Measurements from ENCODE around the gene WDR45B. TPM values are rescaled to one million over a fixed set of nuclear protein-coding genes. Genes with fewer than 3 reads are reported as not detected.
A peak's percentile ranks its signal among the peaks of the same experiment; 100 is the strongest.
"Not testable (repeated sequence)": the region's sequence is repeated elsewhere in the genome, so short reads cannot be mapped to it uniquely, and the experiment has no call there.

WDR45B gene
- total RNA-seq, 1 donor from 2014 or later = 63.1 TPM

DNA sequence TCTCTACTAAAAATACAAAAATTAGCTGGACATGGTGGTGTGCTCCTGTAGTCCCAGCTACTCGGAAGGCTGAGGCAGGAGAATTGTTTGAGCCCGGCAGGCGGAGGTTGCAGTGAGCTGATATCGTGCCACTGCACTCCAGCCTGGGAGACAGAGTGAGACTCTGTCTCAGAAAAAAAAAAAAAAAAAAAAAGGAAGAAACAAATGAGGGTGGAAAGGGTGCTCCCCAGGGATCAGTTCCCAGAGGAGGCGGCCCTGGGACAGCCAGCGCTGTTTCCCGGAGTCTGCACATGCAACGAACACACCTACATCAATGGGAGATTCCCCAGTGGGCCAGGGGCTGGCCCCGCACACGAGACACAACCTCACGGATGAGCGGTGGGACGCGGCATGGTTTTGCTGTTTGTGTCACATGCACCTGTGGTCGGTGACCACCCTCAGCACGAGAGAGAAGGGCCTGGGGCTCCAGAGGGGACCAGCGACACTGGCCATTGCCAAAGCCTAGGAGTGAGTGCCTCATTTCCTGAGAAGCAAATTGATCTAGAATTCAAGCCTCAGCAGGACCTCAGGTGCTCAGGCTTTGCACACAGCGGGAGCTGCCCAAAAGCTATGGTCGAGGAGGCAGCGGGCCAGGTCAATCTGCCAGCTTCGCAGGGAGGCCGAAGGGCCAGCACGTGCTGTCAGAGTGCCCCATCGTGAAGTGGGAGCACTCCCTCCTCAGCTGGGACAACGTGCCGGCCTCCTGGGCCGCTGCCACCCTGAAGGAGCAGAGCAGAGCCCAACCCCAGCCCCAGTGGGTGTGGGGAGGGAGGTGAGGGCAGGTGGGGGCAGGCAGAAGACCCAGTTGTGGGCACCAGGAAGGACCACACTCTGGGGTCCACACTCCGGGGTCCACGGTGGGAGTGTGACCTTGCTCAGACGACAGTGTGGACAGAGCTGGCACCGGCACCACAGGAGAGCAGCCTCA lies 13.8 kb upstream of the WDR45B start:
- Mint-ChIP-seq H3K36me3 (ENCODE audit: low read depth) (no peaks in the 10 kb centered on the region), H3K27me3 (ENCODE audit: low read depth) (no peaks in the 10 kb centered on the region), H3K9me3 (no peaks in the 10 kb centered on the region)

DNA sequence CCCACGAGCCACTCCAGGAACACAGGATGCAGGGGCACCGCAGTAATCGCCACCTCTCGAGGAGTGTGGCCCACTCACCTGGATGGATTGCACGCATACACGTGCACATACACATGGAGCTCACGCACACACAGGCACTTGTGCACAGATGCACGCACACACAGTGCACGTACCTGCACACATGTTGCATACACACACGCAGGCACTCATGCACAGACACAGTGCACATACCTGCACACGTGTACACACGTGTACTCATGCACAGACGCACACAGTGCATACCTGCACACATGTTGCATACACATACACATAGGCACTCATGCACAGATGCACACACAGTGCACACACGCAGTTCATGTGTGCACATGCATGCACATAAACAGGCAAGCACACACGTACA lies 11.6 kb upstream of the WDR45B start:
- Mint-ChIP-seq H3K4me3 (ENCODE audit: low read depth) (no peak overlapping the region), H3K36me3 (ENCODE audit: low read depth) (no peaks in the 10 kb centered on the region), H3K4me1 (ENCODE audit: low read depth) (no peaks in the 10 kb centered on the region), H3K27me3 (ENCODE audit: low read depth) (no peaks in the 10 kb centered on the region), H3K9me3 (no peaks in the 10 kb centered on the region), H3K27ac (no peak overlapping the region)
- no peak for DNase-seq (ENCODE audit: low spot score)
- intact Hi-C loops (cut with micrococcal nuclease) = no loop called here

More for the DNA sequence above, 13.8 kb upstream of the WDR45B start:
- Mint-ChIP-seq H3K27ac (no peak overlapping the region), H3K4me3 (ENCODE audit: low read depth) (no peak overlapping the region), H3K4me1 (ENCODE audit: low read depth) (no peaks in the 10 kb centered on the region)
- DNase-seq (ENCODE audit: low spot score) = no peak
- intact Hi-C loops (cut with micrococcal nuclease) = no loop called here

DNA sequence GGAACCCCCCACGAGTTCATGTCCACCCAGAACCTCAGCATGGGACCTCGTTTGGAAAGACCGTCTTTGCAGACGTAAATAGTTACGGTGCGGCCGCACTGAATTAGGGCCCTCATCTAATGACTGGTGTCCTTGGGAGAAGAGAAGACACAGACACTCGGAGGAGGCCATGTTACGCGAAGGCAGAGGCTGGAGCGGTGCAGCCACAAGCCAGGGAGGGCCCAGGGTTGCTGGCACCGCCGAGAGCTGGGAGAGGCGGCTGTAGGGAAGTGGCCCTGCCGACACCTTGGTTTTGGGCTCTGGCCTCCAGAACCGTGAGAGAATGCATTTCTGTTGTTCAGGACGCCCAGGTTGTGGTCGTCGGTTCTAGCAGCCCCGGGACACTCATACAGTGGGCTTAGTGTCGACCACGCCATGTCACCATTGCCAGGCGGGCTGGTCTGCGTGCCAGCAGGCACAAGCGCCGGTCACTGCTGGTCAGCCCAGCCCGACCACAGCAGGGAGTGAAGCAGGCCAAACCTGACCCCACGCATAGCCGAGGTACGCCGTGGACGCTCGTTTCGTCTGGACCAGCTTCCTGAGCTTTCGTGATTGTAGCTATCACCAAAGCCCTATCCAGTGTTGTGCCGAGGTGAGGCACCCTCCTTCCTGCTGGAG lies 10.7 kb upstream of the WDR45B start:
- no peak overlapping the region for H3K4me3 Mint-ChIP-seq (ENCODE audit: low read depth)
- no peaks in the 10 kb centered on the region for H3K9me3 Mint-ChIP-seq
- intact Hi-C loops (cut with micrococcal nuclease) = no loop called here
- DNase-seq (ENCODE audit: low spot score) = no peak
- no peak overlapping the region for H3K27ac Mint-ChIP-seq
- H3K27me3 Mint-ChIP-seq (ENCODE audit: low read depth) = no peaks in the 10 kb centered on the region
- H3K4me1 Mint-ChIP-seq (ENCODE audit: low read depth) = no peaks in the 10 kb centered on the region
- no peaks in the 10 kb centered on the region for H3K36me3 Mint-ChIP-seq (ENCODE audit: low read depth)

DNA sequence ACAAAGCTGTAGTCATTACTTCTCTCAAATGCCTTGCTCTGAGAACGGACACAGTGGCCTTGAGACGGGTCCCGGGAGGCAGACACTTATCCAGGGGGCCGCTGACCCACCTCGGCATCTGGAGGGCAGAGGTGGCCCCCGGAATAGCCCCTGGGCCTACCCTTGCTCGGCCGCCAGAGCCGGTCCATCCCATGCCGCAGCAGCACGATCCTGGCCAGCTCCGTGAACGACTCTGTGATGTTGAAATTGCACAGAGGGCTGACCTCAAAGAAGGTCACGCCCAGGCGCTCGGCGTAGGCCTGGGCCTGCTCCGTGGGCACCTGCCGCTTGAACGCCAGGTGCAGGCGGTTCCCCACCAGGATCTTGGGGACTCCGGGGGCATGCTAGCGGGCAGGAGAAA lies 10.1 kb upstream of the WDR45B start:
- H3K4me1 Mint-ChIP-seq (ENCODE audit: low read depth) = no peaks in the 10 kb centered on the region
- H3K27ac Mint-ChIP-seq = no peak overlapping the region
- intact Hi-C loops (cut with micrococcal nuclease) = no loop called here
- no peaks in the 10 kb centered on the region for H3K27me3 Mint-ChIP-seq (ENCODE audit: low read depth)
- H3K4me3 Mint-ChIP-seq (ENCODE audit: low read depth) = no peak overlapping the region
- H3K36me3 Mint-ChIP-seq (ENCODE audit: low read depth) = no peaks in the 10 kb centered on the region
- no peaks in the 10 kb centered on the region for H3K9me3 Mint-ChIP-seq
- DNase-seq (ENCODE audit: low spot score) = no peak

DNA sequence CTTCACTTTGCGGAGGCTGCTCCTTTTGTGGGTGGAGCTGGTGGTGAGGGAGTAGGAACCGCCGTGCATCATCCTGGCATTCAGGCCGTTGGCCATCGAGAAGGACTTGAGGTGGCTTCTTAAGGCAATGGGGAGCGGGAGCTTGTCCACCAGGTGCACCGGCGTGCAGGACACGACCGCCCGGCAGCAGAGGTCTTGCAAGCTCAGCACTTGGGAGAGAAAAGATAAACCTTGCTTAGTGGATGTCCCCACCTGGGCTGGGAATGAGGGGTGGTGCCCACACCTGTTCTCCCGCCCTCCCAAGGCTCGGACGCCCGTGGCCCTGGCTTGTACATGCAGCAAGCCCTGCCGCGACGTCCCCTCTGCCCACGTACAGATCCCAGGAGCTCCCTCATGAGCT lies 9.7 kb upstream of the WDR45B start:
- DNase-seq (ENCODE audit: low spot score) = no peak
- Mint-ChIP-seq H3K4me3 (ENCODE audit: low read depth) (no peak overlapping the region), H3K36me3 (ENCODE audit: low read depth) (no peaks in the 10 kb centered on the region), H3K4me1 (ENCODE audit: low read depth) (no peaks in the 10 kb centered on the region), H3K9me3 (no peaks in the 10 kb centered on the region), H3K27ac (no peak overlapping the region), H3K27me3 (ENCODE audit: low read depth) (no peaks in the 10 kb centered on the region)
- intact Hi-C loops (cut with micrococcal nuclease) = no loop called here

DNA sequence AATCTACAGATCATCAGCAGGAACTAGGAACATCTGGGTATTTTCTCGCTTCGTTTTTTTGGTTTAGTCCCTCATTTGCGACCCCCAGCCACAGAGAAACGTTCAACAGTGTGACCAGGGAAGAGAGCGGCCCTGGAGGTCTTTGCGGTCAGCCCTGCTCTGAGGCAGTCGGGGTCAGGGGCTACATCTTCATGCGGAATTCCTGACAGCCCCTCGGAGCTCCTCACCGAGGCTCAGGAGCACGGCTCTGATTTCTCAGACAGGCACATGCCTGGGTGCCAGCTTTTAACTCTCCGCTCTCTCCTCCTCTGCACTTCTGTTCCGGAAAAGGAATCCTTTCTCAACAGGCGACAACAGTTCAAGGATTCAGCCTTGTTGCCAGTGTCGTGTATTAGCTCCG lies 8.0 kb upstream of the WDR45B start:
- Mint-ChIP-seq H3K27me3 (ENCODE audit: low read depth) (no peaks in the 10 kb centered on the region), H3K36me3 (ENCODE audit: low read depth) (no peaks in the 10 kb centered on the region), H3K4me3 (ENCODE audit: low read depth) (no peak overlapping the region), H3K4me1 (ENCODE audit: low read depth) (no peaks in the 10 kb centered on the region), H3K9me3 (no peaks in the 10 kb centered on the region), H3K27ac (no peak overlapping the region)
- DNase-seq (ENCODE audit: low spot score) = no peak
- intact Hi-C loops (cut with micrococcal nuclease) = no loop called here

DNA sequence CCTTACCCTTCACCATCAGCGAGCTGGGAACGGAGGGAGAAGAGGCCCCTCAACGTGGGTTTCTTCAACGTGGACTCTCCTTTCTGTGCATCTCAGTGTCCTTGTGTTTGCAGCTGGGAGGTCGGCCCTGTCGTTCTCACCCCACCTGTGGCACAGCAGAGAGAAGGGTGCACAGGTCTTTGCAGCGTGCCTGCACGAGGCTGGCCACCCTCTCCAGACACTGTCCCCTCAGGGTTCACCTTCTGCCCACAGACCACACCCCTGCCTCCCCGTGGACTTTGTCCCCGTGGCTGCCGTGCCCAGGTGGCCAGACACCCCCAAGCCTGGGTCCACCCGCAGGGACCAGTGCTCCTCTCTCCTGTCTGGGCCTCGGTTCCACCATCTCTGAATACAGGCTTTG lies 7.3 kb upstream of the WDR45B start:
- H3K36me3 Mint-ChIP-seq (ENCODE audit: low read depth) = no peaks in the 10 kb centered on the region

DNA sequence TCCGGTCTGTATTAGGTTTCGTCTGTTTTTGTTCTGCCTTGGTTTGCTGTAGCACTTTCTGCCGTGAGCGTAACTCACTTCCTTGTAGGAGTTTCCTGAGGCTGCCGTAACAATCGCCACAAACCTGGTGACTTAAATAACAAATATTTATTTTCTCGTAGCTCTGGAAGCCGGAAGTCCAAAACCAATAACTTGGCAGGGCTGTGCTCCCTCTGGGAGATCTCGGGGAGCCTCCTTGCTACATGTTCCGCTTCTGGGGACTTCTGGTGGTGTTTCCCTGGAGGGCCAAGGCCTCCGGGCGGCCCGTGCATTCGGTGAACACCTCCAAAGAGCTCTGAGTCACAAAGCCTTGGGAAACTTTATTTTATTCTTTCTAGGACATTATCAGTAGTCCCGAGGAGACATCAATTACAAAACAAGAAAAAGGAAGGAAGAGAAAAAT lies 6.8 kb upstream of the WDR45B start:
- no peaks in the 10 kb centered on the region for H3K27me3 Mint-ChIP-seq (ENCODE audit: low read depth)
- no peak overlapping the region for H3K4me3 Mint-ChIP-seq (ENCODE audit: low read depth)
- no peaks in the 10 kb centered on the region for H3K9me3 Mint-ChIP-seq
- no peak overlapping the region for H3K27ac Mint-ChIP-seq
- H3K36me3 Mint-ChIP-seq (ENCODE audit: low read depth) = no peaks in the 10 kb centered on the region
- intact Hi-C loops (cut with micrococcal nuclease) = no loop called here
- no peak for DNase-seq (ENCODE audit: low spot score)
- H3K4me1 Mint-ChIP-seq (ENCODE audit: low read depth) = no peaks in the 10 kb centered on the region

More for the DNA sequence above, 7.3 kb upstream of the WDR45B start:
- Mint-ChIP-seq H3K4me1 (ENCODE audit: low read depth) (no peaks in the 10 kb centered on the region), H3K4me3 (ENCODE audit: low read depth) (no peak overlapping the region), H3K27me3 (ENCODE audit: low read depth) (no peaks in the 10 kb centered on the region), H3K9me3 (no peaks in the 10 kb centered on the region), H3K27ac (no peak overlapping the region)
- intact Hi-C loops (cut with micrococcal nuclease) = no loop called here
- no peak for DNase-seq (ENCODE audit: low spot score)

DNA sequence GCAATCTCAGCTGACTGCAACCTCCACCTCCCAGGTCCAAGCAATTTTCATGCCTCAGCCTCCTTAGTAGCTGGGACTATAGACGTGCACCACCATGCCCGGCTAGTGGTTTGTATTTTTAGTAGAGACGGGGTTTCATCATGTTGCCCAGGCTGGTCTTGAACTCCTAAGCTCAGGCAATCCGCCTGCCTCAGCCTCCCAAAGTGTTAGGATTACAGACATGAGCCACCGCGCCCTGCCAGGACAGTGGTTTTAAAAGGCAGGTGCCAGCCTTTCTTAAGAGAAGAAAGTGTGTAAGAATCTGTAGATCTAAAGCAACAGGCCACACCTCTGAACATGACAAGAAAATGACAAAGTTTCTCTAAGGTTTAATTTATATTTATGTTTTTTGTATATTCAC lies 6.4 kb upstream of the WDR45B start:
- H3K36me3 Mint-ChIP-seq (ENCODE audit: low read depth); H3K4me3 Mint-ChIP-seq (ENCODE audit: low read depth); H3K9me3 Mint-ChIP-seq; intact Hi-C loops (cut with micrococcal nuclease); DNase-seq (ENCODE audit: low spot score); H3K27ac Mint-ChIP-seq; H3K27me3 Mint-ChIP-seq (ENCODE audit: low read depth); H3K4me1 Mint-ChIP-seq (ENCODE audit: low read depth): not testable (repeated sequence)

DNA sequence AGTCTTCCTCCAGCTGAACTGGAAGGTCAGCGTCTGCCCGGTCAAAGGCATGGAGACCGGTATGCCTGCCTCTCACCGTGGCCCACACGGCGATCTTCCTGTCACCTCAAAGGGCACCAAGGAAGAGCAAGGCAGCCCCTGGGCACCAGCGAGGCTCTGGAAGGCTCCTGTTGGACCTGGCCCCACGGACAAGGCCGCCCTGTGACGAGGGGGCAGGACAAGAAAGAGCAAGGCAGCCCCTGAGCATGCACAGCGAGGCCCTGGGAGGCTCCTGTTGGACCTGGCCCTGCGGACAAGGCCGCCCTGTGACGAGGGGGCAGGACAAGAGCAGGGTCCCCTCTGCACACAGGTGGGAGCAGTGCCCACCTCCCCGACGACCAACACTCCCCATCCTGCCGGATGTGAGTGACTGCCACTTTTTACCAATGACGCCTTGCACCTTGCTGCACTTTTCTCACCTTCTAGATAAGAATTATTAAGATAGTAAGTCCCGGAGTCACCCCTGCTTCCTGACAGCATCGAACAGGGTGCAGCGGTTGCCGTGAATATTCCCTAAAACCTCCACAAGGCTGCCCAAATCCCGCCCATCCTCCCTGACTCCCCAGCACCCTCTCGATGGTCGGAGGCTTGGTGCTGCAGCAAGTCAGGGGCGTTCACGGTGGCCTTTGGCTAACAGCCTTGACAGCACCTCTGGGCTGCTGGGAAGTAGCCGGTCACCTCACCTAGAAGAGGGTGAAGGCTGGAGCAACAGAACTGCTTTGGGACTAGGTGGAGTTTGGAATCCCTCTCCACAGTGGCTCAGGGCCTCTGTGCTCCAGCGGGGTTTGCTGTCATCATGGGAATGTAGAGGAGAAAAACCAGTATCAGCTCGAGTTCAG lies 5.6 kb upstream of the WDR45B start:
- intact Hi-C loops (cut with micrococcal nuclease) = no loop called here
- Mint-ChIP-seq H3K27me3 (ENCODE audit: low read depth) (no peaks in the 10 kb centered on the region), H3K9me3 (no peaks in the 10 kb centered on the region), H3K36me3 (ENCODE audit: low read depth) (no peaks in the 10 kb centered on the region), H3K4me3 (ENCODE audit: low read depth) (no peak overlapping the region), H3K4me1 (ENCODE audit: low read depth) (peaks cover 3% of the 10 kb centered on the region), H3K27ac (no peak overlapping the region)
- DNase-seq (ENCODE audit: low spot score) = no peak

DNA sequence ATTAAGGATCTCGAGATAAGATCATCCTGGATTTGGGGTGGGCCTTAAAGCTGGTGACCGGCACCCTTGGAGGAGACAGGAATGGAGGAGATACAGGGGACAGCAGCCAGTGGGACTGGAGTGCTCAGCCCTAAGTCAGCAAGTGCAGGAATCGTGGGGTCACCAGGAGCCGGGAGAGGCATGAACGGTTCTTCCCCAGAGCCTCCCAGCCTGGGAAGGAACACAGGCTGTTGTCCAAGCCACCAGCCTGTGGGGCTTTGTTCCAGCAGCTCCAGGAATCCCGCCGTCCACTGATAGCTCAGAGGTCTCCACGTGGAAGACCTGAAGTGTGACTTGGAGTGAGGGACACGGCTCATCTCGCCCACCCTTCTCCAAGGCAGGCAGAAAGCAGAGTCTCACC lies 2.5 kb upstream of the WDR45B start:
- peaks cover 10% of the 10 kb centered on the region for H3K4me1 Mint-ChIP-seq (ENCODE audit: low read depth)
- peaks cover 11% of the 10 kb centered on the region for H3K36me3 Mint-ChIP-seq (ENCODE audit: low read depth)
- DNase-seq (ENCODE audit: low spot score) = no peak
- no peak overlapping the region for H3K27ac Mint-ChIP-seq
- H3K9me3 Mint-ChIP-seq = no peaks in the 10 kb centered on the region
- no peak overlapping the region for H3K4me3 Mint-ChIP-seq (ENCODE audit: low read depth)
- no peaks in the 10 kb centered on the region for H3K27me3 Mint-ChIP-seq (ENCODE audit: low read depth)
- intact Hi-C loops (cut with micrococcal nuclease) = no loop called here

DNA sequence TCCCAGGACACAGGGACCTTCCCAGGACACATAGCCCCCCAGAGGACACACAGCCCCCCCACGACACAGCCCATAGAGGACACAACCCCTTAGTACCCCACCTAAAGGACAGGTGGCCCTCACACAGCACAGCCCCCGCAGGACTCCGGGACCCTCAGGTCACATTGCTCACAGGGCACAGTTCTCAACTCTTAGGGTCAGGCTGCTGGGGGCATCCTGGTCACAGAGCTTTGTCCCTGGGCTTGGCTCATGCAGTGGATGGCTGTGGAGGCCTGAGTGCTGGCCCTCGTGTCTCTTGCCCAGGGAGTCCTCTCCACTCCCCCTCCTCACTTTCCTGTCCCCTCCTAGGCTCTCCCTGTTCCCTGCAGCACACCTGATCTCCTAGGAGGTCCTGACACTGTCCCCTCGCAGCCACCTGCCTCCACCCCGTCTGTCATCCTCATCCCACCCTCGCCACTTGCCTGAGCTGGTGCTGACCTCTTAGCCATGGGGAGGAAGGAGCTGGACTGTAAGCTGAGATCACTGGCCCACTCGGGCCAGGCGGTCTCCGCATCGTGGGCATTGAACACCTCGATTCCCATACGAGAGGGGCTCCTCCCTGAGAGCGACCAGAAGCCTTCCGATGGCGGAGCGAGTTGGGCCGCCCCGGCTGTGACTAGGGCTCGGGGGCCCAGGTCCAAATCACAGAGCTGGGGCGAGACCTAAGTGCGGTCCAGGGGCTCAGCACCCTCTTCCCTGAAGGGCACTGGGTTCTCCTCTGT lies 1.4 kb upstream of the WDR45B start:
- DNase-seq (ENCODE audit: low spot score) = no peak
- peaks cover 16% of the 10 kb centered on the region for H3K36me3 Mint-ChIP-seq (ENCODE audit: low read depth)
- peak overlapping the region; percentile 34 for H3K27ac Mint-ChIP-seq
- intact Hi-C loops (cut with micrococcal nuclease) = loop anchor here (5.0 kb wide), 2 partner anchors 192 to 403 kb away; partner anchors contain the start of gene NARF
- no peaks in the 10 kb centered on the region for H3K9me3 Mint-ChIP-seq
- H3K4me3 Mint-ChIP-seq (ENCODE audit: low read depth) = peak overlapping the region; percentile 45
- peaks cover 10% of the 10 kb centered on the region for H3K4me1 Mint-ChIP-seq (ENCODE audit: low read depth)
- H3K27me3 Mint-ChIP-seq (ENCODE audit: low read depth) = no peaks in the 10 kb centered on the region
